GM23338 (cell line): Measurements from ENCODE around the gene SMAD3.

ENCODE experiments used
- CREB1 ChIP-seq: fragments of 250-450 bp; sonication (Bioruptor Pico); IDR thresholded peaks from 2 replicates; pipeline ENCODE4 v1.5.0; 2020; ENCODE audit warnings: low read depth, mild to moderate bottlenecking, moderate library complexity
- EZH2 ChIP-seq: fragments of 200-600 bp; sonication (generic); IDR thresholded peaks from one replicate; pipeline ENCODE4 v1.8.0; 2017; ENCODE audit warnings: antibody characterized with exemption, mild to moderate bottlenecking, low read depth; ENCODE audit not compliant: unreplicated experiment
- EZH2phosphoT487 ChIP-seq: fragments of 200-600 bp; sonication (generic); IDR thresholded peaks from one replicate; pipeline ENCODE4 v1.8.1; 2018; ENCODE audit warnings: antibody characterized with exemption; ENCODE audit not compliant: unreplicated experiment
- JUNB ChIP-seq: IDR thresholded peaks from one replicate; pipeline ENCODE4 v1.6.1; 2016; ENCODE audit warnings: antibody characterized with exemption; ENCODE audit not compliant: unreplicated experiment
- NANOG ChIP-seq: IDR thresholded peaks from 2 replicates; pipeline ENCODE4 v1.6.1; 2016; ENCODE audit warnings: antibody characterized with exemption, borderline replicate concordance
- POLR2AphosphoS5 ChIP-seq: IDR thresholded peaks from 2 replicates; pipeline ENCODE4 v1.6.1; 2016; ENCODE audit warnings: antibody characterized with exemption, low read depth
- STAT1 ChIP-seq: IDR thresholded peaks from one replicate; pipeline ENCODE4 v1.6.1; 2016; ENCODE audit warnings: antibody characterized with exemption; ENCODE audit not compliant: unreplicated experiment
- ZNF114 ChIP-seq: fragments of 250-450 bp; sonication (Bioruptor Pico); IDR thresholded peaks from 2 replicates; pipeline ENCODE4 v1.5.0; 2020; ENCODE audit warnings: mild to moderate bottlenecking, moderate library complexity
- ZNF331 ChIP-seq: fragments of 250-450 bp; sonication (Bioruptor Pico); IDR thresholded peaks from 2 replicates; pipeline ENCODE4 v1.5.0; 2020; ENCODE audit warnings: low read depth, mild to moderate bottlenecking, moderate library complexity
- TF ChIP-seq, protein P1 (sequence below), 2 experiments: fragments of 200-600 bp in 1 of 2; sonication (generic) in 1 of 2; conservative IDR thresholded peaks; 2 replicates each; pipeline versions ENCODE4 v1.5.1 to v1.6.1; 2016 to 2017; ENCODE audit warnings: antibody characterized with exemption in 2 of 2, low read depth in 2 of 2, mild to moderate bottlenecking in 2 of 2, moderate library complexity in 1 of 2
- TF ChIP-seq, protein P2 (sequence below): IDR thresholded peaks from one replicate; pipeline ENCODE4 v1.6.1; 2018; ENCODE audit warnings: antibody characterized with exemption; ENCODE audit not compliant: unreplicated experiment
- TF ChIP-seq, protein P3 (sequence below): fragments of 250-450 bp; sonication (Bioruptor Pico); IDR thresholded peaks from 2 replicates; pipeline ENCODE4 v1.5.0; 2020; ENCODE audit warnings: mild to moderate bottlenecking, moderate library complexity
- TF ChIP-seq, protein P4 (sequence below): IDR thresholded peaks from 2 replicates; pipeline ENCODE4 v1.6.1; 2016; ENCODE audit warnings: antibody characterized with exemption

DNA sequence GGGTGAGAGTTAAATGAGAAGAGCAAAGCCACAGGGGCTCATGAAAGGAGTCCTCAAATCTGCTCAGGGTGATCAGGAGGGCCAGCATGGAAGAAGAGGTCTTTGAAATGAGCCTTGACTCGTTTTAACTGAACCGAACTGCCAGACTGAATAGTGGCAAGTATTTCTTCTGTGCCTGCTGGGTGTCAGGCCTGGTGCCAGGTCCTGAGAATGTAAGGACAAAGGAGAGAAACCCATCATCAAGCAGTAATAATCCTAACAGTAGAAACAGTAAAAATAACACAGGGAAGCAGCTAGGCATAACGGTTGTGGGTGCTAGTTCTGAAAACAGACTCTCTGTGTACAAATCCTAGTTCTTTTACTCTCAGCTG is 40.4 kb upstream of the SMAD3 start:
- no peak for TF ChIP-seq CREB1
- TF ChIP-seq, protein P1, sequence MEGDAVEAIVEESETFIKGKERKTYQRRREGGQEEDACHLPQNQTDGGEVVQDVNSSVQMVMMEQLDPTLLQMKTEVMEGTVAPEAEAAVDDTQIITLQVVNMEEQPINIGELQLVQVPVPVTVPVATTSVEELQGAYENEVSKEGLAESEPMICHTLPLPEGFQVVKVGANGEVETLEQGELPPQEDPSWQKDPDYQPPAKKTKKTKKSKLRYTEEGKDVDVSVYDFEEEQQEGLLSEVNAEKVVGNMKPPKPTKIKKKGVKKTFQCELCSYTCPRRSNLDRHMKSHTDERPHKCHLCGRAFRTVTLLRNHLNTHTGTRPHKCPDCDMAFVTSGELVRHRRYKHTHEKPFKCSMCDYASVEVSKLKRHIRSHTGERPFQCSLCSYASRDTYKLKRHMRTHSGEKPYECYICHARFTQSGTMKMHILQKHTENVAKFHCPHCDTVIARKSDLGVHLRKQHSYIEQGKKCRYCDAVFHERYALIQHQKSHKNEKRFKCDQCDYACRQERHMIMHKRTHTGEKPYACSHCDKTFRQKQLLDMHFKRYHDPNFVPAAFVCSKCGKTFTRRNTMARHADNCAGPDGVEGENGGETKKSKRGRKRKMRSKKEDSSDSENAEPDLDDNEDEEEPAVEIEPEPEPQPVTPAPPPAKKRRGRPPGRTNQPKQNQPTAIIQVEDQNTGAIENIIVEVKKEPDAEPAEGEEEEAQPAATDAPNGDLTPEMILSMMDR (conservative IDR thresholded peaks at IDR 0.05; ENCODE audit: low read depth in 2 of 2) = no peak
- no peak for TF ChIP-seq EZH2
- no peak for TF ChIP-seq POLR2AphosphoS5
- TF ChIP-seq, protein P2, sequence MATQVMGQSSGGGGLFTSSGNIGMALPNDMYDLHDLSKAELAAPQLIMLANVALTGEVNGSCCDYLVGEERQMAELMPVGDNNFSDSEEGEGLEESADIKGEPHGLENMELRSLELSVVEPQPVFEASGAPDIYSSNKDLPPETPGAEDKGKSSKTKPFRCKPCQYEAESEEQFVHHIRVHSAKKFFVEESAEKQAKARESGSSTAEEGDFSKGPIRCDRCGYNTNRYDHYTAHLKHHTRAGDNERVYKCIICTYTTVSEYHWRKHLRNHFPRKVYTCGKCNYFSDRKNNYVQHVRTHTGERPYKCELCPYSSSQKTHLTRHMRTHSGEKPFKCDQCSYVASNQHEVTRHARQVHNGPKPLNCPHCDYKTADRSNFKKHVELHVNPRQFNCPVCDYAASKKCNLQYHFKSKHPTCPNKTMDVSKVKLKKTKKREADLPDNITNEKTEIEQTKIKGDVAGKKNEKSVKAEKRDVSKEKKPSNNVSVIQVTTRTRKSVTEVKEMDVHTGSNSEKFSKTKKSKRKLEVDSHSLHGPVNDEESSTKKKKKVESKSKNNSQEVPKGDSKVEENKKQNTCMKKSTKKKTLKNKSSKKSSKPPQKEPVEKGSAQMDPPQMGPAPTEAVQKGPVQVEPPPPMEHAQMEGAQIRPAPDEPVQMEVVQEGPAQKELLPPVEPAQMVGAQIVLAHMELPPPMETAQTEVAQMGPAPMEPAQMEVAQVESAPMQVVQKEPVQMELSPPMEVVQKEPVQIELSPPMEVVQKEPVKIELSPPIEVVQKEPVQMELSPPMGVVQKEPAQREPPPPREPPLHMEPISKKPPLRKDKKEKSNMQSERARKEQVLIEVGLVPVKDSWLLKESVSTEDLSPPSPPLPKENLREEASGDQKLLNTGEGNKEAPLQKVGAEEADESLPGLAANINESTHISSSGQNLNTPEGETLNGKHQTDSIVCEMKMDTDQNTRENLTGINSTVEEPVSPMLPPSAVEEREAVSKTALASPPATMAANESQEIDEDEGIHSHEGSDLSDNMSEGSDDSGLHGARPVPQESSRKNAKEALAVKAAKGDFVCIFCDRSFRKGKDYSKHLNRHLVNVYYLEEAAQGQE = no peak
- TF ChIP-seq ZNF114 (CRISPR knock-in tag) = no peak
- TF ChIP-seq ZNF331 (CRISPR knock-in tag) = no peak
- TF ChIP-seq STAT1 = no peak
- no peak for TF ChIP-seq EZH2phosphoT487
- no peak for TF ChIP-seq JUNB
- TF ChIP-seq NANOG = no peak
- TF ChIP-seq, protein P3, sequence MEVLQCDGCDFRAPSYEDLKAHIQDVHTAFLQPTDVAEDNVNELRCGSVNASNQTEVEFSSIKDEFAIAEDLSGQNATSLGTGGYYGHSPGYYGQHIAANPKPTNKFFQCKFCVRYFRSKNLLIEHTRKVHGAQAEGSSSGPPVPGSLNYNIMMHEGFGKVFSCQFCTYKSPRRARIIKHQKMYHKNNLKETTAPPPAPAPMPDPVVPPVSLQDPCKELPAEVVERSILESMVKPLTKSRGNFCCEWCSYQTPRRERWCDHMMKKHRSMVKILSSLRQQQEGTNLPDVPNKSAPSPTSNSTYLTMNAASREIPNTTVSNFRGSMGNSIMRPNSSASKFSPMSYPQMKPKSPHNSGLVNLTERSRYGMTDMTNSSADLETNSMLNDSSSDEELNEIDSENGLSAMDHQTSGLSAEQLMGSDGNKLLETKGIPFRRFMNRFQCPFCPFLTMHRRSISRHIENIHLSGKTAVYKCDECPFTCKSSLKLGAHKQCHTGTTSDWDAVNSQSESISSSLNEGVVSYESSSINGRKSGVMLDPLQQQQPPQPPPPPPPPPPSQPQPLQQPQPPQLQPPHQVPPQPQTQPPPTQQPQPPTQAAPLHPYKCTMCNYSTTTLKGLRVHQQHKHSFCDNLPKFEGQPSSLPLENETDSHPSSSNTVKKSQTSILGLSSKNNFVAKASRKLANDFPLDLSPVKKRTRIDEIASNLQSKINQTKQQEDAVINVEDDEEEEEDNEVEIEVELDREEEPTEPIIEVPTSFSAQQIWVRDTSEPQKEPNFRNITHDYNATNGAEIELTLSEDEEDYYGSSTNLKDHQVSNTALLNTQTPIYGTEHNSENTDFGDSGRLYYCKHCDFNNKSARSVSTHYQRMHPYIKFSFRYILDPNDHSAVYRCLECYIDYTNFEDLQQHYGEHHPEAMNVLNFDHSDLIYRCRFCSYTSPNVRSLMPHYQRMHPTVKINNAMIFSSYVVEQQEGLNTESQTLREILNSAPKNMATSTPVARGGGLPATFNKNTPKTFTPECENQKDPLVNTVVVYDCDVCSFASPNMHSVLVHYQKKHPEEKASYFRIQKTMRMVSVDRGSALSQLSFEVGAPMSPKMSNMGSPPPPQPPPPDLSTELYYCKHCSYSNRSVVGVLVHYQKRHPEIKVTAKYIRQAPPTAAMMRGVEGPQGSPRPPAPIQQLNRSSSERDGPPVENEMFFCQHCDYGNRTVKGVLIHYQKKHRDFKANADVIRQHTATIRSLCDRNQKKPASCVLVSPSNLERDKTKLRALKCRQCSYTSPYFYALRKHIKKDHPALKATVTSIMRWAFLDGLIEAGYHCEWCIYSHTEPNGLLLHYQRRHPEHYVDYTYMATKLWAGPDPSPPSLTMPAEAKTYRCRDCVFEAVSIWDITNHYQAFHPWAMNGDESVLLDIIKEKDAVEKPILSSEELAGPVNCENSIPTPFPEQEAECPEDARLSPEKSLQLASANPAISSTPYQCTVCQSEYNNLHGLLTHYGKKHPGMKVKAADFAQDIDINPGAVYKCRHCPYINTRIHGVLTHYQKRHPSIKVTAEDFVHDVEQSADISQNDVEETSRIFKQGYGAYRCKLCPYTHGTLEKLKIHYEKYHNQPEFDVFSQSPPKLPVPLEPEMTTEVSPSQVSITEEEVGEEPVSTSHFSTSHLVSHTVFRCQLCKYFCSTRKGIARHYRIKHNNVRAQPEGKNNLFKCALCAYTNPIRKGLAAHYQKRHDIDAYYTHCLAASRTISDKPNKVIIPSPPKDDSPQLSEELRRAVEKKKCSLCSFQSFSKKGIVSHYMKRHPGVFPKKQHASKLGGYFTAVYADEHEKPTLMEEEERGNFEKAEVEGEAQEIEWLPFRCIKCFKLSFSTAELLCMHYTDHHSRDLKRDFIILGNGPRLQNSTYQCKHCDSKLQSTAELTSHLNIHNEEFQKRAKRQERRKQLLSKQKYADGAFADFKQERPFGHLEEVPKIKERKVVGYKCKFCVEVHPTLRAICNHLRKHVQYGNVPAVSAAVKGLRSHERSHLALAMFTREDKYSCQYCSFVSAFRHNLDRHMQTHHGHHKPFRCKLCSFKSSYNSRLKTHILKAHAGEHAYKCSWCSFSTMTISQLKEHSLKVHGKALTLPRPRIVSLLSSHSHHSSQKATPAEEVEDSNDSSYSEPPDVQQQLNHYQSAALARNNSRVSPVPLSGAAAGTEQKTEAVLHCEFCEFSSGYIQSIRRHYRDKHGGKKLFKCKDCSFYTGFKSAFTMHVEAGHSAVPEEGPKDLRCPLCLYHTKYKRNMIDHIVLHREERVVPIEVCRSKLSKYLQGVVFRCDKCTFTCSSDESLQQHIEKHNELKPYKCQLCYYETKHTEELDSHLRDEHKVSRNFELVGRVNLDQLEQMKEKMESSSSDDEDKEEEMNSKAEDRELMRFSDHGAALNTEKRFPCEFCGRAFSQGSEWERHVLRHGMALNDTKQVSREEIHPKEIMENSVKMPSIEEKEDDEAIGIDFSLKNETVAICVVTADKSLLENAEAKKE (CRISPR knock-in tag) = no peak
- TF ChIP-seq, protein P4, sequence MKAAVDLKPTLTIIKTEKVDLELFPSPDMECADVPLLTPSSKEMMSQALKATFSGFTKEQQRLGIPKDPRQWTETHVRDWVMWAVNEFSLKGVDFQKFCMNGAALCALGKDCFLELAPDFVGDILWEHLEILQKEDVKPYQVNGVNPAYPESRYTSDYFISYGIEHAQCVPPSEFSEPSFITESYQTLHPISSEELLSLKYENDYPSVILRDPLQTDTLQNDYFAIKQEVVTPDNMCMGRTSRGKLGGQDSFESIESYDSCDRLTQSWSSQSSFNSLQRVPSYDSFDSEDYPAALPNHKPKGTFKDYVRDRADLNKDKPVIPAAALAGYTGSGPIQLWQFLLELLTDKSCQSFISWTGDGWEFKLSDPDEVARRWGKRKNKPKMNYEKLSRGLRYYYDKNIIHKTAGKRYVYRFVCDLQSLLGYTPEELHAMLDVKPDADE = no peak
